IMR-90 (cell line): ENCODE data around the gene PCGF6. TPM values are rescaled to one million over a fixed set of nuclear protein-coding genes. Genes with fewer than 3 reads are reported as not detected.

Source experiments
- ATAC-seq: fragments of 200-7000 bp; cut with Tn5 transposase; 2 replicates; pipeline ENCODE4 v1.9.1; 2020; ENCODE audit warnings: low read depth, mild to moderate bottlenecking, moderate library complexity
- BruUV-seq: library from RNA; stranded (reverse); fragments of 400-500 nt; replicated peaks from 2 replicates; lab custom pipeline; 2021; lab: Mats Ljungman, UMichigan
- CTCF ChIA-PET: fragments of 300-600 bp; formaldehyde crosslinking; extraction: SDS; loops from one replicate; lab custom pipeline; 2021; ENCODE audit warnings: antibody characterized with exemption; lab: Yijun Ruan, JAX
- POLR2A ChIA-PET: fragments of 300-600 bp; sonication (Branson Sonifier 250); formaldehyde crosslinking; loops from one replicate; lab custom pipeline; 2022; ENCODE audit warnings: antibody characterized with exemption; ENCODE audit not compliant: unreplicated experiment; lab: Charles Lee
- DNase-seq: peaks from one replicate; pipeline ENCODE4 v3.0.0; 2013
- H2AFZ ChIP-seq: replicated peaks from 2 replicates; pipeline ENCODE3; 2013; ENCODE audit warnings: low read length, mild to moderate bottlenecking; ENCODE audit not compliant: poor library complexity
- H2AK5ac ChIP-seq: 2 replicates; pipeline ENCODE4 v1.6.1; 2013; ENCODE audit warnings: low read depth, low read length, inconsistent platforms
- H2AK9ac ChIP-seq: replicated peaks from 2 replicates; pipeline ENCODE3; 2013; ENCODE audit warnings: mild to moderate bottlenecking, low read depth, low read length, moderate library complexity; ENCODE audit not compliant: poor library complexity
- H2BK120ac ChIP-seq: 2 replicates; pipeline ENCODE4 v1.6.1; 2013; ENCODE audit warnings: low read depth, low read length, inconsistent platforms
- H2BK15ac ChIP-seq: 3 replicates; pipeline ENCODE4 v1.6.1; 2013; ENCODE audit warnings: low read depth, low read length, inconsistent platforms
- H2BK20ac ChIP-seq: 2 replicates; pipeline ENCODE4 v1.6.1; 2013; ENCODE audit warnings: low read depth, mild to moderate bottlenecking, inconsistent platforms, low read length, moderate library complexity
- H2BK5ac ChIP-seq: 2 replicates; pipeline ENCODE4 v1.6.1; 2013; ENCODE audit warnings: mild to moderate bottlenecking, low read depth, low read length, inconsistent platforms; ENCODE audit not compliant: poor library complexity, severe bottlenecking
- H3K14ac ChIP-seq: replicated peaks from 2 replicates; pipeline ENCODE4 v1.6.1; 2013; ENCODE audit warnings: low read depth, low read length, inconsistent platforms
- H3K18ac ChIP-seq: 2 replicates; pipeline ENCODE4 v1.6.1; 2013; ENCODE audit warnings: low read depth, low read length, control low read depth
- H3K23ac ChIP-seq: 2 replicates; pipeline ENCODE4 v1.6.1; 2013; ENCODE audit warnings: low read depth, low read length, inconsistent platforms
- H3K27ac ChIP-seq: 2 replicates; pipeline ENCODE4 v1.5.1; 2013; ENCODE audit warnings: mild to moderate bottlenecking, control low read depth, low read length; ENCODE audit not compliant: insufficient read depth
- H3K27me3 ChIP-seq: 2 replicates; pipeline ENCODE4 v1.6.1; 2013; ENCODE audit warnings: low read length; ENCODE audit not compliant: control insufficient read depth, insufficient read depth
- H3K36me3 ChIP-seq: 2 replicates; pipeline ENCODE4 v1.6.1; 2013; ENCODE audit warnings: low read length, mixed read lengths; ENCODE audit not compliant: control insufficient read depth, insufficient read depth
- H3K4ac ChIP-seq: 2 replicates; pipeline ENCODE4 v1.6.1; 2013; ENCODE audit warnings: low read depth, low read length, inconsistent platforms
- H3K4me1 ChIP-seq: 2 replicates; pipeline ENCODE4 v1.6.1; 2013; ENCODE audit warnings: low read length, mixed read lengths; ENCODE audit not compliant: control insufficient read depth, insufficient read depth
- H3K4me2 ChIP-seq: 2 replicates; pipeline ENCODE4 v1.6.1; 2013; ENCODE audit warnings: low read depth, mild to moderate bottlenecking, control low read depth, low read length, moderate library complexity
- H3K4me3 ChIP-seq: 2 replicates; pipeline ENCODE4 v1.5.1; 2013; ENCODE audit warnings: low read depth, mild to moderate bottlenecking, control low read depth, low read length, moderate library complexity; ENCODE audit not compliant: insufficient read depth
- H3K56ac ChIP-seq: 2 replicates; pipeline ENCODE4 v1.6.1; 2013; ENCODE audit warnings: low read length, inconsistent platforms; ENCODE audit not compliant: insufficient read depth; ENCODE audit errors: extremely low read depth
- H3K79me1 ChIP-seq, 2 experiments: 2 replicates each; pipeline ENCODE4 v1.6.1; 2013; ENCODE audit warnings: low read length in 2 of 2, inconsistent platforms in 1 of 2, low read depth in 1 of 2
- H3K9ac ChIP-seq: 2 replicates; pipeline ENCODE4 v1.6.1; 2013; ENCODE audit warnings: low read depth, low read length, control low read depth
- H3K9me1 ChIP-seq: 2 replicates; pipeline ENCODE4 v1.6.1; 2013; ENCODE audit warnings: low read length, inconsistent platforms; ENCODE audit not compliant: insufficient read depth
- H3K9me3 ChIP-seq: 2 replicates; pipeline ENCODE4 v1.6.1; 2013; ENCODE audit warnings: low read length; ENCODE audit not compliant: control insufficient read depth, insufficient read depth
- H4K20me1 ChIP-seq: 2 replicates; pipeline ENCODE4 v1.6.1; 2013; ENCODE audit warnings: low read length, inconsistent platforms; ENCODE audit not compliant: insufficient read depth
- H4K5ac ChIP-seq: 2 replicates; pipeline ENCODE4 v1.6.1; 2013; ENCODE audit warnings: mild to moderate bottlenecking, low read depth, low read length, control low read depth
- H4K8ac ChIP-seq, 2 experiments: 2 replicates each; pipeline ENCODE4 v1.6.1; 2013; ENCODE audit warnings: low read depth in 2 of 2, low read length in 2 of 2, control low read depth in 1 of 2, inconsistent platforms in 1 of 2
- H4K91ac ChIP-seq: 2 replicates; pipeline ENCODE4 v1.6.1; 2013; ENCODE audit warnings: low read depth, low read length, inconsistent platforms; ENCODE audit not compliant: insufficient read depth
- BHLHE40 ChIP-seq: fragments of 150-350 bp; IDR thresholded peaks from 2 replicates; pipeline ENCODE4 v1.6.1; 2016; ENCODE audit warnings: mild to moderate bottlenecking, low read depth, low read length
- CEBPB ChIP-seq: IDR thresholded peaks from 2 replicates; pipeline ENCODE4 v1.6.1; 2012; ENCODE audit warnings: low read depth, low read length, improper control_type of control experiment
- CHD1 ChIP-seq: IDR thresholded peaks from 2 replicates; pipeline ENCODE4 v1.6.1; 2012; ENCODE audit warnings: low read depth, low read length, improper control_type of control experiment
- CTCF ChIP-seq: conservative IDR thresholded peaks from 2 replicates; pipeline ENCODE4 v1.5.1; 2012; ENCODE audit warnings: mild to moderate bottlenecking, low read depth, low read length, improper control_type of control experiment
- ELK1 ChIP-seq: fragments of 150-350 bp; IDR thresholded peaks from 2 replicates; pipeline ENCODE4 v1.6.1; 2016; ENCODE audit warnings: low read depth, mild to moderate bottlenecking, low read length, moderate library complexity, borderline replicate concordance
- FOS ChIP-seq: fragments of 150-350 bp; IDR thresholded peaks from 2 replicates; pipeline ENCODE4 v1.6.1; 2016; ENCODE audit warnings: low read depth, low read length
- MAFK ChIP-seq: IDR thresholded peaks from 2 replicates; pipeline ENCODE4 v1.6.1; 2012; ENCODE audit warnings: low read depth, low read length, improper control_type of control experiment
- MAZ ChIP-seq: IDR thresholded peaks from 2 replicates; pipeline ENCODE4 v1.6.1; 2012; ENCODE audit warnings: low read depth, mild to moderate bottlenecking, low read length, improper control_type of control experiment, moderate library complexity, borderline replicate concordance
- MXI1 ChIP-seq: IDR thresholded peaks from 2 replicates; pipeline ENCODE4 v1.6.1; 2012; ENCODE audit warnings: low read depth, mild to moderate bottlenecking, low read length, moderate library complexity, borderline replicate concordance
- NFE2L2 ChIP-seq: fragments of 150-350 bp; IDR thresholded peaks from 2 replicates; pipeline ENCODE4 v1.6.1; 2016; ENCODE audit warnings: low read depth, mild to moderate bottlenecking, low read length
- POLR2A ChIP-seq: IDR thresholded peaks from 2 replicates; pipeline ENCODE4 v1.6.1; 2012; ENCODE audit warnings: mild to moderate bottlenecking, low read depth, low read length
- RAD21 ChIP-seq: IDR thresholded peaks from 2 replicates; pipeline ENCODE4 v1.6.1; 2012; ENCODE audit warnings: low read length, improper control_type of control experiment
- RCOR1 ChIP-seq: IDR thresholded peaks from 2 replicates; pipeline ENCODE4 v1.6.1; 2012; ENCODE audit warnings: mild to moderate bottlenecking, low read length, improper control_type of control experiment; ENCODE audit not compliant: insufficient replicate concordance
- RFX5 ChIP-seq: IDR thresholded peaks from 2 replicates; pipeline ENCODE4 v1.8.0; 2012; ENCODE audit warnings: low read depth, mild to moderate bottlenecking, low read length, moderate library complexity
- SMC3 ChIP-seq: fragments of 150-350 bp; IDR thresholded peaks from 2 replicates; pipeline ENCODE4 v1.6.1; 2016; ENCODE audit warnings: low read depth, mild to moderate bottlenecking, antibody characterized with exemption, low read length, moderate library complexity
- USF2 ChIP-seq: fragments of 150-350 bp; IDR thresholded peaks from 2 replicates; pipeline ENCODE4 v1.6.1; 2017; ENCODE audit warnings: mild to moderate bottlenecking, antibody characterized with exemption, low read length, low read depth
- WGBS, 2 experiments: methylation state at CpG; one replicate each; pipeline versions ENCODE4 v1.1.5 to v1.1.7; 2013; ENCODE audit warnings: missing lambda C conversion rate in 2 of 2; ENCODE audit not compliant: insufficient read length in 1 of 2; ENCODE audit errors: extremely low coverage in 2 of 2; 5-methylcytosine and 5-hydroxymethylcytosine counted together
- dilution Hi-C: fragments of 300-500 bp; cut with HindIII; formaldehyde crosslinking; loops from one replicate; pipeline ENCODE4 v1.14.3; 2018; ENCODE audit warnings: low sequenced_read_pairs; ENCODE audit not compliant: unreplicated experiment
- in situ Hi-C: fragments of 300-500 bp; cut with MboI; formaldehyde crosslinking; loops from 3 replicates; pipeline ENCODE4 v1.14.3; 2019; ENCODE audit warnings: low sequenced_read_pairs, inconsistent platforms, mixed read lengths
- intact Hi-C: fragments of 100-400 bp; cut with micrococcal nuclease; formaldehyde crosslinking; loops from 2 replicates; pipeline ENCODE4 v1.10.0; 2022
- polyA plus RNA-seq, 3 experiments: library from polyadenylated mRNA; depleted of rRNA; stranded (reverse); fragments of >200 nt; gene quantifications; 2 replicates each; pipeline ENCODE4 v1.2.3, GENCODE V29; 2012; ENCODE audit warnings: low replicate concordance in 1 of 3
- total RNA-seq: library from RNA; depleted of rRNA; stranded (reverse); fragments of >200 nt; gene quantifications from 2 replicates; pipeline ENCODE4 v1.2.3, GENCODE V29; 2012

PCGF6 gene
- total and polyA plus RNA-seq, 2 of the 4 experiments (the other 2 are of a cell fraction), result 4.9 to 6.5 TPM

GRCh38 chr10:103259989-103260388 lies 91.0 kb downstream of the PCGF6 start:
- no peak overlapping the region for H2BK20ac ChIP-seq
- H2BK15ac ChIP-seq, result no peak overlapping the region
- H3K4ac ChIP-seq, result no peak overlapping the region
- ATAC-seq (no peak), DNase-seq (no peak)
- no peak overlapping the region for H4K5ac ChIP-seq
- intact Hi-C loops (no loop called here), dilution Hi-C loops (no loop called here), in situ Hi-C loops (no loop called here)
- H2BK120ac ChIP-seq, result no peak overlapping the region
- no peak overlapping the region for H3K18ac ChIP-seq
- H2BK5ac ChIP-seq, result no peak overlapping the region
- H3K79me1 ChIP-seq, result no peaks in the 10 kb centered on the region
- H2AK5ac ChIP-seq, result no peak overlapping the region
- H3K4me2 ChIP-seq, result no peak overlapping the region
- no peak overlapping the region for H2AK9ac ChIP-seq
- BruUV-seq, result no TSS peak
- H3K23ac ChIP-seq, result no peak overlapping the region
- no peak overlapping the region for H3K4me3 ChIP-seq
- peaks cover 2% of the 10 kb centered on the region; the same call in 1 of the 2 replicates for H3K9me3 ChIP-seq
- H3K14ac ChIP-seq, result no peak overlapping the region
- POLR2A ChIA-PET, result no interaction called here
- no peak for TF ChIP-seq SMC3
- no peak for TF ChIP-seq RCOR1
- no peak for TF ChIP-seq USF2
- no peak for TF ChIP-seq POLR2A
- TF ChIP-seq RAD21, result no peak
- TF ChIP-seq CEBPB, result no peak
- TF ChIP-seq CHD1, result no peak
- TF ChIP-seq CTCF, result no peak
- TF ChIP-seq RFX5, result no peak
- no peak for TF ChIP-seq BHLHE40
- no peak for TF ChIP-seq ELK1
- no peak for TF ChIP-seq MAZ
- no peak for TF ChIP-seq FOS
- TF ChIP-seq MXI1, result no peak
- no peak for TF ChIP-seq NFE2L2
- no peak for TF ChIP-seq MAFK
- WGBS, 2 experiments, result 71% methylated on average over 1 of the region's 5 CpGs; no CpG with 5 or more reads in 1 of the 2 experiments
- H3K27ac ChIP-seq, result no peak overlapping the region
- no peak overlapping the region for H4K8ac ChIP-seq
- no peaks in the 10 kb centered on the region for H4K20me1 ChIP-seq
- no peaks in the 10 kb centered on the region for H3K36me3 ChIP-seq
- H3K56ac ChIP-seq, result no peak overlapping the region
- H2AFZ ChIP-seq, result no peak overlapping the region
- peaks cover 2% of the 10 kb centered on the region; the same call in 1 of the 2 replicates for H3K27me3 ChIP-seq
- H3K9me1 ChIP-seq, result no peaks in the 10 kb centered on the region
- no peak overlapping the region for H3K9ac ChIP-seq
- CTCF ChIA-PET, result no interaction called here
- no peak overlapping the region for H4K91ac ChIP-seq
- H3K4me1 ChIP-seq, result no peaks in the 10 kb centered on the region
